A549 (cell line): ENCODE data around the gene SLCO4C1.

Experiments used
- CTCF ChIP-seq: fragments of >200 bp; sonication (Bioruptor Twin); formaldehyde crosslinking; IDR thresholded peaks from 3 replicates; pipeline ENCODE4 v1.5.1; 2016
- EP300 ChIP-seq, 2 experiments: fragments of >200 bp; sonication (Bioruptor Twin); formaldehyde crosslinking; IDR thresholded peaks; 2 replicates in 1 of 2; 3 replicates in 1 of 2; pipeline ENCODE4 v1.6.1; 2016 to 2017
- KDM1A ChIP-seq: fragments of 200-600 bp; sonication (generic); IDR thresholded peaks from 2 replicates; pipeline ENCODE4 v1.6.1; 2016; ENCODE audit warnings: low read depth, mild to moderate bottlenecking
- POLR2AphosphoS2 ChIP-seq: conservative IDR thresholded peaks from 2 replicates; pipeline ENCODE4 v1.6.1; 2012; ENCODE audit warnings: low read length, improper control_type of control experiment, inconsistent platforms
- SMC3 ChIP-seq: fragments of >200 bp; sonication (Bioruptor Twin); formaldehyde crosslinking; IDR thresholded peaks from 3 replicates; pipeline ENCODE4 v1.6.1; 2018; ENCODE audit warnings: inconsistent platforms
- TF ChIP-seq, protein P1 (sequence below): IDR thresholded peaks from 2 replicates; pipeline ENCODE4 v1.6.1; 2012
- TF ChIP-seq, protein P2 (sequence below): fragments of 250-450 bp; sonication (Bioruptor Pico); IDR thresholded peaks from 2 replicates; pipeline ENCODE4 v1.5.0; 2021; ENCODE audit warnings: mild to moderate bottlenecking, moderate library complexity, borderline replicate concordance

DNA sequence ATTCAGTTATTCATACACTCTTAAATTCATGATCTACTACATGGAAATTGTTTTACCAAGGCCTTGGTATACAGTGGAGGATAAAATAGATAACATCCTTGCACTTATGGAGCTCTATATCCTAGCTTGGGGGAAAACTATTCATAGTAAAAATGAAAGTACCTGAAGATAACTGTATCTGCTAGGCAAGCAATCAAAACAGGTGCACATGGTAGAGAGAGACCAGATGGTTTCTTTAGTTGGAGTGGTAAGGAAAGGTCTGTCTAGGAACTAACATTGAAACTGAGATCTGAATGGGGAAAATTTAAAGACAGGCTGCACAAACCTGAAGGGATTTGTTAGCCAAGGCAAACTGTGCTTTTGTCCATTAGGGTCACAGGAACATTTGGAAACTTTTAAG is 11.1 kb upstream of the SLCO4C1 start:
- TF ChIP-seq, protein P1, sequence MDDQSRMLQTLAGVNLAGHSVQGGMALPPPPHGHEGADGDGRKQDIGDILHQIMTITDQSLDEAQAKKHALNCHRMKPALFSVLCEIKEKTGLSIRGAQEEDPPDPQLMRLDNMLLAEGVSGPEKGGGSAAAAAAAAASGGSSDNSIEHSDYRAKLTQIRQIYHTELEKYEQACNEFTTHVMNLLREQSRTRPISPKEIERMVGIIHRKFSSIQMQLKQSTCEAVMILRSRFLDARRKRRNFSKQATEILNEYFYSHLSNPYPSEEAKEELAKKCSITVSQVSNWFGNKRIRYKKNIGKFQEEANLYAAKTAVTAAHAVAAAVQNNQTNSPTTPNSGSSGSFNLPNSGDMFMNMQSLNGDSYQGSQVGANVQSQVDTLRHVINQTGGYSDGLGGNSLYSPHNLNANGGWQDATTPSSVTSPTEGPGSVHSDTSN: no peak
- TF ChIP-seq POLR2AphosphoS2 (no peak), CTCF (no peak), KDM1A (no peak), SMC3 (no peak), EP300 (IDR thresholded peaks at IDR 0.05) (no peak)
- TF ChIP-seq, protein P2, sequence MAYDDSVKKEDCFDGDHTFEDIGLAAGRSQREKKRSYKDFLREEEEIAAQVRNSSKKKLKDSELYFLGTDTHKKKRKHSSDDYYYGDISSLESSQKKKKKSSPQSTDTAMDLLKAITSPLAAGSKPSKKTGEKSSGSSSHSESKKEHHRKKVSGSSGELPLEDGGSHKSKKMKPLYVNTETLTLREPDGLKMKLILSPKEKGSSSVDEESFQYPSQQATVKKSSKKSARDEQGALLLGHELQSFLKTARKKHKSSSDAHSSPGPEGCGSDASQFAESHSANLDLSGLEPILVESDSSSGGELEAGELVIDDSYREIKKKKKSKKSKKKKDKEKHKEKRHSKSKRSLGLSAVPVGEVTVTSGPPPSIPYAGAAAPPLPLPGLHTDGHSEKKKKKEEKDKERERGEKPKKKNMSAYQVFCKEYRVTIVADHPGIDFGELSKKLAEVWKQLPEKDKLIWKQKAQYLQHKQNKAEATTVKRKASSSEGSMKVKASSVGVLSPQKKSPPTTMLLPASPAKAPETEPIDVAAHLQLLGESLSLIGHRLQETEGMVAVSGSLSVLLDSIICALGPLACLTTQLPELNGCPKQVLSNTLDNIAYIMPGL: no peak
